Liver (tissue), 9 donors: ENCODE measurements around the gene HES4. TPM values are rescaled to one million over a fixed set of nuclear protein-coding genes. Genes with fewer than 3 reads are reported as not detected.

ENCODE experiments used
- DNase-seq: peaks from one replicate; pipeline ENCODE4 v3.0.0-alpha.2; 2017; ENCODE audit warnings: low spot score
- H3K27ac ChIP-seq, 2 donors: one replicate each; pipeline ENCODE4 v1.7.0; 2013; ENCODE audit warnings: inconsistent platforms in 2 of 2, low read length in 2 of 2, control low read depth in 1 of 2, low read depth in 1 of 2, mild to moderate bottlenecking in 1 of 2
- H3K27me3 ChIP-seq, 4 donors: one replicate each; pipeline versions ENCODE4 v1.6.1 to v1.7.0; 2013; ENCODE audit warnings: low read length in 3 of 4, inconsistent platforms in 1 of 4, mild to moderate bottlenecking in 1 of 4, moderate library complexity in 1 of 4; ENCODE audit not compliant: control insufficient read depth in 4 of 4, insufficient read depth in 4 of 4
- H3K36me3 ChIP-seq, 4 donors: one replicate each; pipeline versions ENCODE4 v1.6.1 to v1.7.0; 2013; ENCODE audit warnings: low read length in 3 of 4, mild to moderate bottlenecking in 3 of 4, low read depth in 1 of 4, moderate library complexity in 1 of 4; ENCODE audit not compliant: control insufficient read depth in 4 of 4, insufficient read depth in 3 of 4
- H3K4me1 ChIP-seq, 4 donors: one replicate each; pipeline versions ENCODE4 v1.6.1 to v1.7.0; 2013; ENCODE audit warnings: low read length in 3 of 4, mild to moderate bottlenecking in 3 of 4, moderate library complexity in 1 of 4; ENCODE audit not compliant: control insufficient read depth in 4 of 4, insufficient read depth in 4 of 4
- H3K4me3 ChIP-seq, 3 donors: one replicate each; pipeline versions ENCODE4 v1.6.1 to v1.7.0; 2013; ENCODE audit warnings: low read length in 3 of 3, control low read depth in 1 of 3, low read depth in 1 of 3, mild to moderate bottlenecking in 1 of 3
- H3K9ac ChIP-seq, 2 donors: one replicate each; pipeline ENCODE4 v1.7.0; 2013; ENCODE audit warnings: low read length in 2 of 2, mild to moderate bottlenecking in 2 of 2, moderate library complexity in 2 of 2, control low read depth in 1 of 2, low read depth in 1 of 2
- H3K9me3 ChIP-seq, 4 donors: one replicate each; pipeline versions ENCODE4 v1.6.1 to v1.7.0; 2013; ENCODE audit warnings: low read length in 3 of 4; ENCODE audit not compliant: control insufficient read depth in 4 of 4
- ATF3 ChIP-seq: IDR thresholded peaks from 2 replicates; pipeline ENCODE4 v1.6.1; 2016; ENCODE audit warnings: antibody characterized with exemption
- CTCF ChIP-seq: fragments of 150-350 bp; IDR thresholded peaks from 2 replicates; pipeline ENCODE4 v1.5.1; 2017; ENCODE audit warnings: improper control_type of control experiment, low read depth, low read length; ENCODE audit not compliant: missing input control
- EGR1 ChIP-seq, 2 donors: IDR thresholded peaks; 2 replicates each; pipeline ENCODE4 v1.6.1; 2016 to 2018; ENCODE audit warnings: antibody characterized with exemption in 2 of 2, low read depth in 2 of 2
- FOXA1 ChIP-seq: IDR thresholded peaks from 2 replicates; pipeline ENCODE4 v1.6.1; 2016; ENCODE audit warnings: antibody characterized with exemption
- FOXA2 ChIP-seq: IDR thresholded peaks from 2 replicates; pipeline ENCODE4 v1.6.1; 2016; ENCODE audit warnings: antibody characterized with exemption
- GABPA ChIP-seq, 2 donors: IDR thresholded peaks in 1 of 2; conservative IDR thresholded peaks in 1 of 2; 2 replicates each; pipeline ENCODE4 v1.6.1; 2016; ENCODE audit warnings: antibody characterized with exemption in 2 of 2, mild to moderate bottlenecking in 1 of 2, moderate library complexity in 1 of 2
- HNF4A ChIP-seq, 2 donors: conservative IDR thresholded peaks; 2 replicates each; pipeline ENCODE4 v1.6.1; 2016; ENCODE audit warnings: antibody characterized with exemption in 2 of 2, mild to moderate bottlenecking in 2 of 2
- HNF4G ChIP-seq: IDR thresholded peaks from 2 replicates; pipeline ENCODE4 v1.6.1; 2016; ENCODE audit warnings: antibody characterized with exemption
- JUND ChIP-seq, 2 donors: IDR thresholded peaks; 2 replicates each; pipeline ENCODE4 v1.6.1; 2016; ENCODE audit warnings: antibody characterized with exemption in 2 of 2
- MAX ChIP-seq: IDR thresholded peaks from 2 replicates; pipeline ENCODE4 v1.6.1; 2016; ENCODE audit warnings: antibody characterized with exemption
- NR2F2 ChIP-seq: IDR thresholded peaks from 2 replicates; pipeline ENCODE4 v1.6.1; 2016; ENCODE audit warnings: antibody characterized with exemption
- RAD21 ChIP-seq, 2 donors: IDR thresholded peaks; 2 replicates each; pipeline ENCODE4 v1.6.1; 2016; ENCODE audit warnings: antibody characterized with exemption in 2 of 2, mild to moderate bottlenecking in 2 of 2
- REST ChIP-seq: IDR thresholded peaks from 2 replicates; pipeline ENCODE4 v1.6.1; 2016; ENCODE audit warnings: antibody characterized with exemption, mild to moderate bottlenecking
- RXRA ChIP-seq, 2 donors: IDR thresholded peaks; 2 replicates each; pipeline ENCODE4 v1.6.1; 2017 to 2018; ENCODE audit warnings: antibody characterized with exemption in 2 of 2, mild to moderate bottlenecking in 1 of 2
- SP1 ChIP-seq: IDR thresholded peaks from 2 replicates; pipeline ENCODE4 v1.6.1; 2018; ENCODE audit warnings: antibody characterized with exemption, mild to moderate bottlenecking
- TAF1 ChIP-seq: conservative IDR thresholded peaks from 2 replicates; pipeline ENCODE4 v1.6.1; 2016; ENCODE audit warnings: antibody characterized with exemption, mild to moderate bottlenecking
- YY1 ChIP-seq: IDR thresholded peaks from 2 replicates; pipeline ENCODE4 v1.6.1; 2016; ENCODE audit warnings: antibody characterized with exemption, mild to moderate bottlenecking
- ZBTB33 ChIP-seq: IDR thresholded peaks from 2 replicates; pipeline ENCODE4 v1.6.1; 2016; ENCODE audit warnings: antibody characterized with exemption
- WGBS: extraction: QIAGEN DNeasy Blood & Tissue Kit; methylation state at CpG from one replicate; pipeline ENCODE4 v1.1.7; 2013; 5-methylcytosine and 5-hydroxymethylcytosine counted together
- polyA plus RNA-seq, 2 donors: library from polyadenylated mRNA; stranded (reverse) in 1 of 2; unstranded in 1 of 2; fragments of 200-250 nt in 1 of 2; fragments of >200 nt in 1 of 2; fragmentation: Nextera tagmentation in 1 of 2; extraction: Ambion mirVana in 1 of 2; gene quantifications; one replicate each; pipeline versions ENCODE4 v1.2.1 to v1.2.3, GENCODE V29; 2013 to 2015
- total RNA-seq, 2 donors: library from RNA; depleted of rRNA; stranded (reverse); fragments of >200 nt; gene quantifications; one replicate each; pipeline ENCODE4 v1.2.3, GENCODE V29; 2014
- donor health status: healthy.
- donor health status: healthy.
- donor health status: healthy.
- donor health status: healthy.
- donor health status: healthy.

Gene HES4
- total and polyA plus RNA-seq, 4 donors = 0.93 to 1.9 (median 1.7) TPM

- DNase-seq = no peak
- H3K4me1 ChIP-seq = peaks cover 4 to 5% (median 5%) of the 10 kb centered on the region in 4 donors
- no peaks in the 10 kb centered on the region for H3K36me3 ChIP-seq
- no peak overlapping the region for H3K27ac ChIP-seq
- H3K4me3 ChIP-seq = no peak overlapping the region
- H3K9me3 ChIP-seq = no peaks in the 10 kb centered on the region
- peaks cover 0 to 2% (median 0%) of the 10 kb centered on the region in 4 donors for H3K27me3 ChIP-seq
- no peak overlapping the region for H3K9ac ChIP-seq
- 90% methylated on average over 17 of the region's 17 CpGs for WGBS
- TF ChIP-seq NR2F2 = no peak
- TF ChIP-seq TAF1 = no peak
- TF ChIP-seq RXRA (IDR thresholded peaks at IDR 0.05) = no peak
- TF ChIP-seq MAX = no peak
- TF ChIP-seq SP1 = no peak
- TF ChIP-seq ZBTB33 = no peak
- TF ChIP-seq JUND (IDR thresholded peaks at IDR 0.05) = no peak
- no peak for TF ChIP-seq RAD21 (IDR thresholded peaks at IDR 0.05)
- no peak for TF ChIP-seq HNF4G
- TF ChIP-seq HNF4A (conservative IDR thresholded peaks at IDR 0.05) = no peak
- no peak for TF ChIP-seq FOXA1
- TF ChIP-seq CTCF = no peak
- no peak for TF ChIP-seq FOXA2
- no peak for TF ChIP-seq YY1
- TF ChIP-seq EGR1 (IDR thresholded peaks at IDR 0.05; ENCODE audit: low read depth in 2 of 2) = no peak
- TF ChIP-seq ATF3 = no peak
- TF ChIP-seq REST = no peak
- no peak for TF ChIP-seq GABPA (IDR thresholded peaks at IDR 0.05 in 1 of 2, conservative IDR thresholded peaks at IDR 0.05 in 1 of 2)
Measured at GRCh38 chr1:1027791-1028190, 27.9 kb upstream of the HES4 start.
